Panc1 (cell line): Measurements from ENCODE around the gene CES3. TPM values are rescaled to one million over a fixed set of nuclear protein-coding genes. Genes with fewer than 3 reads are reported as not detected.

ENCODE experiments used
- ATAC-seq: fragments of 200-7000 bp; cut with Tn5 transposase; 2 replicates; pipeline ENCODE4 v1.9.1; 2020; ENCODE audit warnings: mild to moderate bottlenecking, moderate library complexity
- BruUV-seq: library from RNA; stranded (reverse); fragments of 400-500 nt; replicated peaks from 2 replicates; lab custom pipeline; 2021; lab: Mats Ljungman, UMichigan
- CTCF ChIA-PET: fragments of 300-600 bp; sonication (Branson Sonifier 250); formaldehyde crosslinking; loops from one replicate; lab custom pipeline; 2022; ENCODE audit warnings: antibody characterized with exemption; lab: Charles Lee
- POLR2A ChIA-PET: fragments of 300-600 bp; sonication (Branson Sonifier 250); formaldehyde crosslinking; loops from one replicate; lab custom pipeline; 2022; ENCODE audit warnings: antibody characterized with exemption; lab: Charles Lee
- DNase-seq: peaks from one replicate; pipeline ENCODE4 v3.0.0-alpha.2; 2010; ENCODE audit warnings: low read depth, low spot score
- H3K27ac ChIP-seq: 2 replicates; pipeline ENCODE4 v1.5.1; 2011; ENCODE audit warnings: mild to moderate bottlenecking, low read length, inconsistent platforms
- H3K27me3 ChIP-seq: fragments of 200-500 bp; sonication (Bioruptor generic); 2 replicates; pipeline ENCODE4 v1.6.0; 2014; ENCODE audit warnings: low read length, inconsistent platforms; ENCODE audit not compliant: control insufficient read depth, insufficient read depth
- H3K36me3 ChIP-seq: fragments of 200-500 bp; sonication (Bioruptor generic); 2 replicates; pipeline ENCODE4 v1.5.1; 2014; ENCODE audit warnings: inconsistent platforms, mild to moderate bottlenecking, low read length, moderate library complexity; ENCODE audit not compliant: control insufficient read depth, insufficient read depth
- H3K4me1 ChIP-seq: 2 replicates; pipeline ENCODE4 v1.5.1; 2011; ENCODE audit warnings: inconsistent platforms, mild to moderate bottlenecking, low read length, moderate library complexity; ENCODE audit not compliant: control insufficient read depth, insufficient read depth
- H3K4me3 ChIP-seq, 2 experiments: 2 replicates each; pipeline ENCODE4 v1.5.1; 2011 to 2012; ENCODE audit warnings: low read depth in 2 of 2, low read length in 2 of 2, mild to moderate bottlenecking in 2 of 2, inconsistent platforms in 1 of 2, moderate library complexity in 1 of 2
- H3K9me3 ChIP-seq: fragments of 200-500 bp; sonication (Bioruptor generic); 2 replicates; pipeline ENCODE4 v1.5.1; 2014; ENCODE audit warnings: low read depth, mild to moderate bottlenecking, inconsistent platforms, low read length, moderate library complexity; ENCODE audit not compliant: control insufficient read depth, insufficient read depth
- POLR2AphosphoS5 ChIP-seq: IDR thresholded peaks from 2 replicates; pipeline ENCODE4 v1.6.1; 2012; ENCODE audit warnings: mild to moderate bottlenecking, low read depth, low read length, moderate library complexity
- SIN3A ChIP-seq: IDR thresholded peaks from 2 replicates; pipeline ENCODE4 v1.6.1; 2012; ENCODE audit warnings: low read depth, mild to moderate bottlenecking, low read length, moderate library complexity, borderline replicate concordance; ENCODE audit not compliant: insufficient read depth
- TCF7L2 ChIP-seq: IDR thresholded peaks from 2 replicates; pipeline ENCODE4 v1.6.1; 2011; ENCODE audit warnings: mild to moderate bottlenecking, low read depth, low read length, inconsistent platforms
- in situ Hi-C: cut with HindIII; loops from 2 replicates; pipeline ENCODE4 v1.10.0; 2016; ENCODE audit warnings: low sequenced_read_pairs, low pct_unique_long_range_greater_than_20kb
- intact Hi-C: fragments of 100-400 bp; cut with micrococcal nuclease; formaldehyde crosslinking; loops from one replicate; pipeline ENCODE4 v1.10.0; 2022; ENCODE audit not compliant: unreplicated experiment
- total RNA-seq: library from RNA; stranded (reverse); gene quantifications from one replicate; pipeline ENCODE4 v1.2.1, GENCODE V29; 2021; ENCODE audit not compliant: unreplicated experiment
- TF ChIP-seq, protein P1 (sequence below): fragments of 450-650 bp; IDR thresholded peaks from 2 replicates; pipeline ENCODE4 v1.5.1; 2017; ENCODE audit warnings: mild to moderate bottlenecking
- TF ChIP-seq, protein P2 (sequence below), 2 experiments: IDR thresholded peaks; 2 replicates each; pipeline ENCODE4 v1.6.1; 2011 to 2012; ENCODE audit warnings: low read depth in 2 of 2, control low read depth in 1 of 2, low read length in 1 of 2, mild to moderate bottlenecking in 1 of 2, moderate library complexity in 1 of 2; ENCODE audit not compliant: insufficient read depth in 1 of 2

CES3 gene
- total RNA-seq, 1 experiment from 2014 or later, result not detected

DNA sequence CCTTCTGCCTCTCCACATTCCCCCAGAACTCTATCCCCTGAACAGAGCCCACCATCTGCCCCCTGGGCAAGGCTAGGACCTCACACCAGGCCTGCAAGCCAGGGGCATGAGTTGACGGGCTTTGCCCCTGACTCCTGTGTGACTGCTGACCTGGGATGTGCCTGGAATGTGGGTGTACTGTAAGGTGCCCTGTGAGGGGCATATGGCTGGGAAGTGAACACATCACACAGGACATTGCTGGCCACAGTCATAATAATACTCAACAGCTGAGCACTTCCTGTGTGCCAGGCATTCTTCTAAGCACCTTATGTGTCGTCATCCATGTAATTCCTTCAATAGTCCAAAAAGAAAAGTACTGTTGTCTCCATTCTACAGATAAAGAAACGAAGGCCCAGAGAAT is 40.7 kb downstream of the CES3 start:
- CTCF ChIA-PET, result no interaction called here
- POLR2A ChIA-PET, result no interaction called here
- H3K4me3 ChIP-seq, result no peak overlapping the region
- H3K27me3 ChIP-seq, result no peaks in the 10 kb centered on the region
- no TSS peak for BruUV-seq
- no peak overlapping the region for H3K27ac ChIP-seq
- H3K9me3 ChIP-seq, result no peaks in the 10 kb centered on the region
- in situ Hi-C loops, result no loop called here
- no peak for ATAC-seq
- TF ChIP-seq POLR2AphosphoS5 (no peak), TCF7L2 (no peak), SIN3A (no peak)
- TF ChIP-seq, protein P1, sequence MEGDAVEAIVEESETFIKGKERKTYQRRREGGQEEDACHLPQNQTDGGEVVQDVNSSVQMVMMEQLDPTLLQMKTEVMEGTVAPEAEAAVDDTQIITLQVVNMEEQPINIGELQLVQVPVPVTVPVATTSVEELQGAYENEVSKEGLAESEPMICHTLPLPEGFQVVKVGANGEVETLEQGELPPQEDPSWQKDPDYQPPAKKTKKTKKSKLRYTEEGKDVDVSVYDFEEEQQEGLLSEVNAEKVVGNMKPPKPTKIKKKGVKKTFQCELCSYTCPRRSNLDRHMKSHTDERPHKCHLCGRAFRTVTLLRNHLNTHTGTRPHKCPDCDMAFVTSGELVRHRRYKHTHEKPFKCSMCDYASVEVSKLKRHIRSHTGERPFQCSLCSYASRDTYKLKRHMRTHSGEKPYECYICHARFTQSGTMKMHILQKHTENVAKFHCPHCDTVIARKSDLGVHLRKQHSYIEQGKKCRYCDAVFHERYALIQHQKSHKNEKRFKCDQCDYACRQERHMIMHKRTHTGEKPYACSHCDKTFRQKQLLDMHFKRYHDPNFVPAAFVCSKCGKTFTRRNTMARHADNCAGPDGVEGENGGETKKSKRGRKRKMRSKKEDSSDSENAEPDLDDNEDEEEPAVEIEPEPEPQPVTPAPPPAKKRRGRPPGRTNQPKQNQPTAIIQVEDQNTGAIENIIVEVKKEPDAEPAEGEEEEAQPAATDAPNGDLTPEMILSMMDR, result no peak
- TF ChIP-seq, protein P2, sequence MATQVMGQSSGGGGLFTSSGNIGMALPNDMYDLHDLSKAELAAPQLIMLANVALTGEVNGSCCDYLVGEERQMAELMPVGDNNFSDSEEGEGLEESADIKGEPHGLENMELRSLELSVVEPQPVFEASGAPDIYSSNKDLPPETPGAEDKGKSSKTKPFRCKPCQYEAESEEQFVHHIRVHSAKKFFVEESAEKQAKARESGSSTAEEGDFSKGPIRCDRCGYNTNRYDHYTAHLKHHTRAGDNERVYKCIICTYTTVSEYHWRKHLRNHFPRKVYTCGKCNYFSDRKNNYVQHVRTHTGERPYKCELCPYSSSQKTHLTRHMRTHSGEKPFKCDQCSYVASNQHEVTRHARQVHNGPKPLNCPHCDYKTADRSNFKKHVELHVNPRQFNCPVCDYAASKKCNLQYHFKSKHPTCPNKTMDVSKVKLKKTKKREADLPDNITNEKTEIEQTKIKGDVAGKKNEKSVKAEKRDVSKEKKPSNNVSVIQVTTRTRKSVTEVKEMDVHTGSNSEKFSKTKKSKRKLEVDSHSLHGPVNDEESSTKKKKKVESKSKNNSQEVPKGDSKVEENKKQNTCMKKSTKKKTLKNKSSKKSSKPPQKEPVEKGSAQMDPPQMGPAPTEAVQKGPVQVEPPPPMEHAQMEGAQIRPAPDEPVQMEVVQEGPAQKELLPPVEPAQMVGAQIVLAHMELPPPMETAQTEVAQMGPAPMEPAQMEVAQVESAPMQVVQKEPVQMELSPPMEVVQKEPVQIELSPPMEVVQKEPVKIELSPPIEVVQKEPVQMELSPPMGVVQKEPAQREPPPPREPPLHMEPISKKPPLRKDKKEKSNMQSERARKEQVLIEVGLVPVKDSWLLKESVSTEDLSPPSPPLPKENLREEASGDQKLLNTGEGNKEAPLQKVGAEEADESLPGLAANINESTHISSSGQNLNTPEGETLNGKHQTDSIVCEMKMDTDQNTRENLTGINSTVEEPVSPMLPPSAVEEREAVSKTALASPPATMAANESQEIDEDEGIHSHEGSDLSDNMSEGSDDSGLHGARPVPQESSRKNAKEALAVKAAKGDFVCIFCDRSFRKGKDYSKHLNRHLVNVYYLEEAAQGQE (IDR thresholded peaks at IDR 0.05; ENCODE audit: insufficient read depth in 1 of 2, low read depth in 2 of 2, low read length in 1 of 2), result no peak
- H3K4me1 ChIP-seq, result no peaks in the 10 kb centered on the region
- H3K36me3 ChIP-seq, result no peaks in the 10 kb centered on the region
- intact Hi-C loops, result no loop called here
- no peak for DNase-seq

DNA sequence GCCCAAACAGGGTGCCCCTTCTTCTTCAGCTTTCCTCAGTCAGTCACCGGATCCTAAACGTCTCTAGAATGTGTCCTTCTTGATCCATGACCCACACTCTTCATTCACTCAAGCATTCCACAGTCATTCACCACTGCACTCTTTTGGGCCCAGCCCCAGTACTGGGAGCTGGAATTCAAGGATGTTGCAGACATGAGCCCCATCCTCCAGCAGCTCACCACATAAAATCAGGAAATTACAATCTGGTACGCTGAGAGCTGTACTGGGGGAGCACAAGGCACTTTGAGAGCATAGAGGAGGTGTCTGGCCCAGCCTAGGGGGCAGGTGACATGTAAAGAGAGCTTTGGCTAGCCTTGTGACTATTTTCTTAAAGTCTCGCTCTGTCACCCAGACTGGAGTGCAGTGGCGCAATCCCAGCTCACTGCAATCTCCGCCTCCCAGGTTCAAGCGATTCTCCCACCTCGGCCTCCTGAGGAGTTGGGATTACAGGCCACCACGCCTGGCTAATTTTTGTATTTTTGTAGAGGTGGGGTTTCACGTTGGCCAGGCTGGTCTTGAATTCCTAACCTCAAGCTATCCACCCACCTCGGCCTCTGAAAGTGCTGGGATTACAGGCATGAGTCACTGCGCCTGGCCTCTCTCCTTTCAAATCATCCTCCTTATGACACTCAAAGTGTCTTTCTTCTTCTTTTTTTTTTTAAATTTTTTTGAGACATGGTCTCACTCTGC is 46.0 kb downstream of the CES3 start:
- in situ Hi-C loops, result no loop called here

More for the DNA sequence above, 46.0 kb downstream of the CES3 start:
- H3K4me1 ChIP-seq, result no peaks in the 10 kb centered on the region
- ATAC-seq (no peak), DNase-seq (no peak)
- no peaks in the 10 kb centered on the region for H3K9me3 ChIP-seq
- TF ChIP-seq POLR2AphosphoS5 (no peak), SIN3A (no peak), TCF7L2 (no peak)
- TF ChIP-seq, protein P1, result no peak
- TF ChIP-seq, protein P2 (IDR thresholded peaks at IDR 0.05; ENCODE audit: insufficient read depth in 1 of 2, low read depth in 2 of 2, low read length in 1 of 2), result no peak
- H3K27me3 ChIP-seq, result no peaks in the 10 kb centered on the region
- POLR2A ChIA-PET, result interaction anchor here (0.6 to 0.7 kb wide), 2 partner anchors 109 to 129 kb away, joined by 4 to 14 read pairs; no protein-coding TSS in a partner anchor
- CTCF ChIA-PET, result interaction anchor here (1.2 kb wide), 1 partner anchor 11 kb away, joined by 3 read pairs; no protein-coding TSS in a partner anchor
- H3K27ac ChIP-seq, result no peak overlapping the region
- H3K4me3 ChIP-seq, result no peak overlapping the region
- no TSS peak for BruUV-seq
- intact Hi-C loops, result no loop called here
- no peaks in the 10 kb centered on the region for H3K36me3 ChIP-seq
